Muscle layer of colon (tissue), 2 donors: ENCODE results near the gene RPUSD4.

Source experiments
- H3K27ac ChIP-seq: one replicate; pipeline ENCODE4 v1.7.0; 2013; ENCODE audit warnings: low read depth, mild to moderate bottlenecking, low read length, moderate library complexity
- H3K27me3 ChIP-seq, 2 donors: one replicate each; pipeline ENCODE4 v1.7.0; 2013; ENCODE audit warnings: low read length in 2 of 2, mild to moderate bottlenecking in 2 of 2; ENCODE audit not compliant: insufficient read depth in 2 of 2, control insufficient read depth in 1 of 2
- H3K36me3 ChIP-seq: one replicate; pipeline ENCODE4 v1.7.0; 2013; ENCODE audit warnings: mild to moderate bottlenecking, low read length; ENCODE audit not compliant: insufficient read depth
- H3K4me1 ChIP-seq: one replicate; pipeline ENCODE4 v1.7.0; 2013; ENCODE audit warnings: mild to moderate bottlenecking, low read length; ENCODE audit not compliant: insufficient read depth
- H3K4me3 ChIP-seq, 2 donors: one replicate each; pipeline ENCODE4 v1.7.0; 2013; ENCODE audit warnings: low read length in 2 of 2, low read depth in 1 of 2, mild to moderate bottlenecking in 1 of 2, moderate library complexity in 1 of 2
- H3K9ac ChIP-seq: one replicate; pipeline ENCODE4 v1.7.0; 2013; ENCODE audit warnings: low read length
- H3K9me3 ChIP-seq: one replicate; pipeline ENCODE4 v1.7.0; 2013; ENCODE audit warnings: mild to moderate bottlenecking, low read length
- donor health status: abdominal sarcoma.
- donor health status: Adenocarcinoma of cecum.

RPUSD4 gene

GRCh38 chr11:126153006-126153405, 58.4 kb downstream of the RPUSD4 start:
- Histone ChIP-seq H3K9ac (no peak overlapping the region), H3K4me1 (no peaks in the 10 kb centered on the region), H3K4me3 (no peak overlapping the region), H3K36me3 (no peaks in the 10 kb centered on the region), H3K27me3 (no peaks in the 10 kb centered on the region), H3K9me3 (no peaks in the 10 kb centered on the region), H3K27ac (no peak overlapping the region)

GRCh38 chr11:126152586-126152985, 58.9 kb downstream of the RPUSD4 start:
- Histone ChIP-seq H3K9me3 (no peaks in the 10 kb centered on the region), H3K4me1 (peaks cover 1% of the 10 kb centered on the region), H3K36me3 (no peaks in the 10 kb centered on the region), H3K27me3 (no peaks in the 10 kb centered on the region), H3K4me3 (no peak overlapping the region), H3K9ac (no peak overlapping the region), H3K27ac (no peak overlapping the region)

DNA sequence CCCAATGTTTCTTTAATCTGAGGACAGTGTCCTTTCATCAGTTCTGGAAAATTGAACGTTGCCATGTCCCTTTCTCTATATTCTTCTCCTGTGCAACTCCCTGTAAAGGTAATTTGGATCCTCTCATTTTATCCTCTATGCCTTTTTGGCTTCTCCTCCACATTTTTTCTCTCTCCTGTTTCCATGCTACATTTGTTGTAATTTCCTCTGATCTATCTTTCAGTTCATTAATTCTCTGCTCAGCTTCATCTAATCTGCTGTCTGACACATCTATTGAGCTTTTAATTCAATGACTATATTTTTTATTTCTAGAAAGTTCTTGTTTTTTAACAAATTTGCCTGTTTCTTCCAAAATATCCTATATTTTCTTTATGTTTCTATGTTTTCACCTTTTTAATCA, 59.3 kb downstream of the RPUSD4 start:
- no peaks in the 10 kb centered on the region for H3K9me3 ChIP-seq
- no peak overlapping the region for H3K9ac ChIP-seq
- peaks cover 5% of the 10 kb centered on the region for H3K4me1 ChIP-seq
- H3K27me3 ChIP-seq, result no peaks in the 10 kb centered on the region
- no peak overlapping the region for H3K4me3 ChIP-seq
- H3K27ac ChIP-seq, result no peak overlapping the region
- no peaks in the 10 kb centered on the region for H3K36me3 ChIP-seq
